ENCODE results near the gene PGLYRP3.

- TF ChIP-seq POLR2AphosphoS5 (IDR thresholded peaks at IDR 0.05; ENCODE audit: low read depth, low read length) = no peak
- no peak for TF ChIP-seq PAX5 (IDR thresholded peaks at IDR 0.05; ENCODE audit: insufficient read depth, low read length, severe bottlenecking)
- no peak for TF ChIP-seq POLR2A (IDR thresholded peaks at IDR 0.05; ENCODE audit: low read depth, low read length)
- TF ChIP-seq TAF1 (IDR thresholded peaks at IDR 0.05; ENCODE audit: low read depth, low read length) = no peak
Measured at GRCh38 chr1:153251988-153252387, 60.8 kb downstream of the PGLYRP3 start.

All from GM12891 (cell line).